GM12874 (cell line): Measurements from ENCODE around the gene ZC3H12D.

Source experiments
- TF ChIP-seq, protein P1 (sequence below): IDR thresholded peaks from 2 replicates; pipeline ENCODE4 v1.5.1; 2011; ENCODE audit warnings: low read depth, mild to moderate bottlenecking, control low read depth, low read length, moderate library complexity; ENCODE audit not compliant: insufficient read depth

ZC3H12D gene

DNA sequence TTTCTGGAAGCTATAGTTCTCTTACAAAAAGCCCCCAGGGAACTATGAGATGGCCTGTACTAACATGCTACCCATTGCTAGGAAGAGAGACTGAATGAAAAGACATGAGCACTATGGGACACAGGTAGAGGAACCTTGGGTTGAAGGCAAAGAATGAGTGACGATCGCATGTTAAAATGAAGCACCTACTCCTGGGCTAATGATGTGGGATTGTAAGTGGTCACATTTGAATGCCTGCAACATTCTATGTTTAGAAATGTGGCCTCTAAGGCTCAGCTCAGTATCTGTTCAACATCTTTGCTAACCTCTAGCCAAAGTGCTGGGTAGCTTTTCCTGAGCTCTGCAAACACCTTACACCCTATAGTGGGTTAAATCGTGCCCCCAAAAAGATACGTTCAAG, 5.2 kb upstream of the ZC3H12D start:
- TF ChIP-seq, protein P1, sequence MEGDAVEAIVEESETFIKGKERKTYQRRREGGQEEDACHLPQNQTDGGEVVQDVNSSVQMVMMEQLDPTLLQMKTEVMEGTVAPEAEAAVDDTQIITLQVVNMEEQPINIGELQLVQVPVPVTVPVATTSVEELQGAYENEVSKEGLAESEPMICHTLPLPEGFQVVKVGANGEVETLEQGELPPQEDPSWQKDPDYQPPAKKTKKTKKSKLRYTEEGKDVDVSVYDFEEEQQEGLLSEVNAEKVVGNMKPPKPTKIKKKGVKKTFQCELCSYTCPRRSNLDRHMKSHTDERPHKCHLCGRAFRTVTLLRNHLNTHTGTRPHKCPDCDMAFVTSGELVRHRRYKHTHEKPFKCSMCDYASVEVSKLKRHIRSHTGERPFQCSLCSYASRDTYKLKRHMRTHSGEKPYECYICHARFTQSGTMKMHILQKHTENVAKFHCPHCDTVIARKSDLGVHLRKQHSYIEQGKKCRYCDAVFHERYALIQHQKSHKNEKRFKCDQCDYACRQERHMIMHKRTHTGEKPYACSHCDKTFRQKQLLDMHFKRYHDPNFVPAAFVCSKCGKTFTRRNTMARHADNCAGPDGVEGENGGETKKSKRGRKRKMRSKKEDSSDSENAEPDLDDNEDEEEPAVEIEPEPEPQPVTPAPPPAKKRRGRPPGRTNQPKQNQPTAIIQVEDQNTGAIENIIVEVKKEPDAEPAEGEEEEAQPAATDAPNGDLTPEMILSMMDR: no peak

DNA sequence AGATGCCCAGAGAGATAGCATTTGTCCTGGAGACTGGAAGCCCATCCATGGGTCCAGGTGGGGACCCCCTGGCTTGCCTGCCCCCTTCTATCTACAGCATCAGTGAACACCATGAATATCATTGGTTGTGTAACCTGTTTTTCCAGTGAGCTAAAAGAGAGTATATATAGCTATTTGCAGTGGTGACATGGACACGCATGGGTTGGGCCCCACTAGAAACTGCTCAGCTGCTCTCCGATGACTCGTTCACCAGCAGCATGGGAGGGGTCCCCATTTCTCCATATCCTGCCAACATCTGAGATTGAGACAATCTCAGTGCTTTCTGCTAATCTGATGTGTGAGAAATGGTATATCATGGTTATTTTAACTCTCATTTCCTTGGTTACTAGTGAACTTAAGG, 4.0 kb upstream of the ZC3H12D start:
- TF ChIP-seq, protein P1: no peak

DNA sequence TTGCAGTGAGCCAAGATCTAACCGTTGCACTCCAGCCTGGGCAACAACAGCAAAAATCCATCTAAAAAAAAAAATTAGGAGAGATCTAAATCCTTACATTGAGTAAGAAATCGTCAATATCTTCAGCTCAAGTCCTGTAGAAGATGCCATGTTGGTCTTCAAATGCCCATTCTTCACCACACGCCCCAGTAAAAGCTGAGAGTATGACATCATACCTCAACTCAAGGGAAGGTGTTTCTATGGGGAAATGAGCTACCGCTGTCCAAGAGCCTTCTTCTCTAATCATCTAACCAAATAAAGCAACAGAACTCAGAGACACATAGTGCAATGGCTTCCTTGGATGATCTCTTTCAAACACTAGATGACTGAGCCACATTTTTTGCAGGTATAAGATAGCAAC, 2.5 kb upstream of the ZC3H12D start:
- TF ChIP-seq, protein P1: no peak

DNA sequence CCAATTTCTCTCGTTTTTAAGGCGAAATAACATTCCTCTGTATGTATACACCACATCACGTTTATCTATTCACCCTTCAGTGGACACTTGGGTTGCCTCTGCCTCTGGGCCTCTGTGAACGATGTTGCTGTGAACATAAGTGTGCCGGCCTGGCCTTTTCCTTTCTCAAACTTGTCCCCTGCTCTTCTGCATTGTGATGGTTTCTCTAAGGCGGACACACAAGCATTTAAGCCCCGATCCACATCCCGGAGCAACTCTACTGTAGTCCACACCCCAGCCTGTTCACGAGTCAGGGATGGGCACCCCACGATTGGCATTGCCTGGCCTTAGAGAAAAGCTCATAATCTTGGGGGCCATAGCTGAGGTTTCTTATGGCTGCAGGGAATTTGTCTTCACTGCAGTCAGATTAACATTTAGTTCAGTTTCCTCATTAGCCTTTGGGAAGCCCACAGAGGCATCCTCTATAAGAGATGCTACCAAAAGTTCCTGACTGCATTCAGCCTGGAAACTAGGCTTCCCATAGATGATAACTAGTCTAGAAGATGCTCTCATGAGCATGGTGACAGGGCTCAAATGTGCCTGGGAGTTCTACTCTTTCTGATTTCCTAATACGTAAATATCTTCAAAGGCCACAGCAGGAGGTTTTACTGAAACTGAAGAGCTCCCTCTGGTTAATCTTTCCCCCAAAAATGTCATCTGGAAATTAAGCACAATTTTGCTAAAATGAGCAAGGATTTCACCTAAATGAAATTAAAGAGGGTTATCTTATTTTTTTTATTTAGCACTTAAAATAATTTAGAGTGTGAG, 762 bp downstream of the ZC3H12D start:
- TF ChIP-seq, protein P1: no peak

DNA sequence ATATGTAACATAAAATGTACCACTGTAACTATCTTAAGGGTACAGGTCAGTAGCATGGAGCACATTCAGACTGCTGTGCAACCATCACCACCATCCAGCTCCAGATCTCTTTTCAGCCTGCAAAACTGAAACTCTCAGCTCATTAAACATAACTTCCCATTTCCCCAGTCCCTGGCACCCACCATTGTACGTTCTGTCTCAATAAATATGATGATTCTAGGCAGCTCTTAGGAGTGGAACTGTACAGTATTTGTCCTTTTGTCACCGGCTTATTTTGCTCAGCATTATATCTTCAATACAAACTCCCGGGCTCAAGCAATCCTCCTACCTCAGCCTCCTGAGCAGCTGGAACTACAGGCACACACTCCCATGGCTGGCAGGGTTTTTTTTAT, 1.5 kb downstream of the ZC3H12D start:
- TF ChIP-seq, protein P1: no peak

DNA sequence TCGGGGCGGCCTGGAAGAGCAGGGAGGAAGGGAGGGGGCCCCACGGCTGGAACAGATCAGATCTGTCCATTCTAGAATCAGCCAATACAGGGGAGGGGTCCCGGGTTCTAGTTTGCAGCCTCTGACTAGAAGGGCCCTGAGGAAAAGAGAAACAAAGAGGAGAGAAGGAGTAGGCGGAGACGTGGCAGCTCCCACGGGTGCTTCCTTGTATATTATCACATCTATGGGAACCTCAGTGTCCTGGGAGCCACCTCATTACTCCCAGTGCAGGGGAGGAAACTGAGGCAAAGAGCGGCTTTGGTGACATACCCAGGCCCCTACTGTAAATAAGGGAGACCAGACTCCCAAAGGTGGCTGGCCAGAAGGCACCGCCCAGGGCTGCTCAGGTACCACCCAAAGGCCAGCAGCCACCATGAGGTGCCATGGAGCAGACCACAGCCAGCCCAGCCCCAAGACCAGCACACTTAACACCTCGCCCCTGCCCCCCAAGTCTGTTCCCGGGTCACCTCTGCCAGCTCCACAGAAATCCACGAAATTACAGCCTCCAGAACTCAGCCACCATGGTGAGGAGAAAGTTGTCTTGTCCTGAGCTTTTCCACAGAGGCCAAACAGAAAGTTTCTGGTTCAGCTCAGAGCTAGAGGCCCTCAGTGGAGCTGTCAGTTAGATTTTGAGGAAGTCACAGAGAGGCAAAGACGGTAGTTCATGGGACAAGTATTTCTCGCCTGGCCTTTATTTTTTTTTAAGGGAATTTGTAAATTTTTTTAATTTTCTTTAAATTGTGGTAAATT, 2.1 kb downstream of the ZC3H12D start:
- TF ChIP-seq, protein P1: no peak

DNA sequence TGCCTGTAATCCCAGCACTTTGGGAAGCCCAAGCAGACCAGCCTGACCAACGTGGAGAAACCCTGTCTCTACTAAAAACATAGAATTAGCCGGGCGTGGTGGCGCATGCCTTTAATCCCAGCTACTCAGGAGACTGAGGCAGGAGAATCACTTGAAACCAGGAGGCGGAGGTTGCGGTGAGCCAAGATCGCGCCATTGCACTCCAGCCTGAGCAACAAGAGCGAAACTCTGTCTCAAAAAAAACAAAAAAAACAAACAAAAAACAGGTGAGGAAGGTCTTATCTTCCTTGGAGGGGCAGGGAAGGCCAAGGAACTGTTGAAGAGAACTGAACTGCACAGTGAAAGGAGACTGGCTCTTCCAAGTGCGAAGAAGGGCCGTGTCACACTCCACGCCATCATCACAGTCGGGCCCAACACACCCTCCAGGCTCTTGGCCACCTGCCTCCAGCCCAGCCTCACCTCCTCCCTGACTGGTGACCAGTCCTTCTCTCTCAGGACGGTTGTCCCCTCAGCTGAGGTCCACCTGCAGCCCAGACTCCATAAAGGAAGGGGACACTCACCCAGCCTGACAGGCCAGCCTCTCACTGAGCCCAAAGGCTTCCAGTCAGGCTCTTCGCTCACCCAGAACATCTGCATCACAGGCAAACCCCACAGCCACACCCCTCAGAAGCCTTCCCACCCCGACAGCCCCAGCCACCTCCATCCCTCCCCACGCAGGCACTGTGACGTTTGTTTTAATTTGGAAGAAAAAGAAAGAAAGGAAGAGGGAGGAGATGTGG, 4.1 kb downstream of the ZC3H12D start:
- TF ChIP-seq, protein P1: no peak
